GM23248 (cell line): ENCODE measurements around the gene SND1.

Source experiments
- EZH2 ChIP-seq: fragments of 200-600 bp; sonication (generic); IDR thresholded peaks from 2 replicates; pipeline ENCODE4 v1.6.1; 2018; ENCODE audit warnings: antibody characterized with exemption, mild to moderate bottlenecking; ENCODE audit not compliant: insufficient read depth, poor library complexity, severe bottlenecking
- EZH2phosphoT487 ChIP-seq: fragments of 200-600 bp; sonication (generic); IDR thresholded peaks from 2 replicates; pipeline ENCODE4 v1.6.1; 2018; ENCODE audit warnings: antibody characterized with exemption, moderate library complexity, mild to moderate bottlenecking, low read depth; ENCODE audit not compliant: insufficient read depth

GRCh38 chr7:128100225-128100948, 448.4 kb downstream of the SND1 start:
- TF ChIP-seq EZH2 (no peak), EZH2phosphoT487 (no peak)
